H1 (cell line): Measurements from ENCODE around the gene PDHX.

ENCODE experiments used
- ATF3 ChIP-seq: IDR thresholded peaks from 2 replicates; pipeline ENCODE4 v1.6.1; 2011; ENCODE audit warnings: low read depth, mild to moderate bottlenecking, low read length; ENCODE audit not compliant: insufficient read depth
- BACH1 ChIP-seq: IDR thresholded peaks from 2 replicates; pipeline ENCODE4 v1.6.1; 2012; ENCODE audit warnings: low read length, improper control_type of control experiment
- CEBPB ChIP-seq: IDR thresholded peaks from 2 replicates; pipeline ENCODE4 v1.6.1; 2012; ENCODE audit warnings: low read depth, low read length
- CHD7 ChIP-seq: fragments of 300-600 bp; sonication (generic); IDR thresholded peaks from 2 replicates; pipeline ENCODE4 v1.7.1; 2012; ENCODE audit warnings: low read length, moderate library complexity, mild to moderate bottlenecking, inconsistent platforms; ENCODE audit not compliant: insufficient replicate concordance
- CTCF ChIP-seq, 3 experiments: IDR thresholded peaks; 1 replicate in 2 of 3; 2 replicates in 1 of 3; pipeline versions ENCODE4 v1.5.1 to v1.6.1; 2011; ENCODE audit warnings: low read length in 3 of 3, mild to moderate bottlenecking in 3 of 3, inconsistent platforms in 2 of 3, low read depth in 1 of 3, moderate library complexity in 1 of 3; ENCODE audit not compliant: insufficient read depth in 1 of 3; ENCODE audit errors: control extremely low read depth in 1 of 3
- KDM5A ChIP-seq: fragments of 200-600 bp; IDR thresholded peaks from 2 replicates; pipeline ENCODE4 v1.7.1; 2012; ENCODE audit warnings: mild to moderate bottlenecking, low read length, inconsistent platforms, mixed read lengths
- NRF1 ChIP-seq: IDR thresholded peaks from 2 replicates; pipeline ENCODE4 v1.6.1; 2011; ENCODE audit warnings: mild to moderate bottlenecking, low read depth, low read length, improper control_type of control experiment
- POLR2A ChIP-seq, 2 experiments: IDR thresholded peaks; 1 replicate in 1 of 2; 2 replicates in 1 of 2; pipeline ENCODE4 v1.6.1; 2011; ENCODE audit warnings: low read depth in 2 of 2, low read length in 2 of 2, mild to moderate bottlenecking in 2 of 2; ENCODE audit errors: control extremely low read depth in 1 of 2
- POLR2AphosphoS5 ChIP-seq: IDR thresholded peaks from 2 replicates; pipeline ENCODE4 v1.6.1; 2011; ENCODE audit warnings: low read depth, low read length
- YY1 ChIP-seq: IDR thresholded peaks from 2 replicates; pipeline ENCODE4 v1.6.1; 2011; ENCODE audit warnings: low read depth, mild to moderate bottlenecking, low read length

DNA sequence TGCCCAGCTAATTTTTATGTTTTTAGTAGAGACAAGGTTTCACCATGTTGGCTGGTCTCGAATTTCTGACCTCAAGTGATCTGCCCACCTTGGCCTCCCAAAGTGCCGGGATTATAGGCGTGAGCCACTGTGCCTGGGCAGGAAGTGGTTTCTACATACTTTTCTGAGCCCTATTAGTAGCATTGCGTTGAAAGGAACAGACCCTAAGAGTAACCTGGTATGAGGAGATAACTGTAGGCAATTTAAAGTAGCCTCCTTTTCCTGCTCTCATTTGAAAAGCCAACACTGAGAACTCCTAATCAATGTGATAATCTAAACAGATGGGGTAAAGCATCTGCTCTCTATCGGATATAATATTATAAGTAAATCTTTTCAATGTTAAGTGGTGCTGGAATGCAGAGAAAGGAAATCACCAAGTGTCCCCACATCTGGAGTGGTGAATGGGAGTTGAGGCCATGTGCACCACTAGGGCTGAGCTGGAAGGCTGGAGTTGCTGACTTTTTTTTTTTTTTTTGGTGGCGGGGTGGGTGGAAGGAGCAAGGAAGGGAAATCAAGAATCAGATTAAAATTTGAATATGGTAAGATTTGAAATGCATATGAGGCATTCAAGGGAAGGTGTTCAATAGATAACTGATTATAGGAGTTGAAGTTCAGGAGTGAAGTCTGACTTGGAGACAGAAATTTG lies 20.7 kb downstream of the PDHX start:
- TF ChIP-seq CTCF (IDR thresholded peaks at IDR 0.05; ENCODE audit: control extremely low read depth in 1 of 3, insufficient read depth in 1 of 3, low read depth in 1 of 3, low read length in 3 of 3) (no peak), CHD7 (no peak), ATF3 (no peak), NRF1 (no peak), BACH1 (no peak), POLR2AphosphoS5 (no peak), KDM5A (no peak), CEBPB (no peak), POLR2A (IDR thresholded peaks at IDR 0.05; ENCODE audit: control extremely low read depth in 1 of 2, low read depth in 2 of 2, low read length in 2 of 2) (no peak), YY1 (no peak)
